Stomach (tissue), 9 donors: ENCODE data around the gene MAST4. TPM values are rescaled to one million over a fixed set of nuclear protein-coding genes. Genes with fewer than 3 reads are reported as not detected.

ENCODE experiments used
- DNase-seq, 2 donors: peaks; one replicate each; pipeline versions ENCODE4 v3.0.0 to v3.0.0-alpha.2; 2013 to 2019
- H3K27ac ChIP-seq, 5 donors: fragments of 200-600 bp in 4 of 5; sonication (generic) in 4 of 5; one replicate each; pipeline ENCODE4 v1.5.1; 2013 to 2019; ENCODE audit warnings: mild to moderate bottlenecking in 1 of 5, moderate library complexity in 1 of 5
- H3K27me3 ChIP-seq, 3 donors: fragments of 200-600 bp; sonication (generic); one replicate each; pipeline ENCODE4 v1.5.1; 2017 to 2019; ENCODE audit warnings: mixed run types in 1 of 3
- H3K36me3 ChIP-seq, 4 donors: fragments of 200-600 bp; sonication (generic); 1 replicate in 3 of 4; 2 replicates in 1 of 4; pipeline ENCODE4 v1.5.1; 2016 to 2019
- H3K4me1 ChIP-seq, 4 donors: fragments of 200-600 bp; sonication (generic); one replicate each; pipeline ENCODE4 v1.5.1; 2016 to 2019
- H3K4me3 ChIP-seq, 4 donors: fragments of 200-600 bp; sonication (generic) in 3 of 4; one replicate each; pipeline ENCODE4 v1.5.1; 2016 to 2019; ENCODE audit warnings: mild to moderate bottlenecking in 1 of 4
- H3K9me3 ChIP-seq, 4 donors: fragments of 200-600 bp; sonication (generic); one replicate each; pipeline ENCODE4 v1.5.1; 2016 to 2019
- CTCF ChIP-seq, 7 experiments: fragments of 450-650 bp in 4 of 7; fragments of 200-600 bp in 3 of 7; sonication (generic) in 3 of 7; IDR thresholded peaks; one replicate each; pipeline ENCODE4 v1.5.1; 2016 to 2019; ENCODE audit warnings: antibody characterized with exemption in 7 of 7, control low read depth in 2 of 7, mild to moderate bottlenecking in 1 of 7
- EP300 ChIP-seq: sonication (generic); formaldehyde crosslinking; IDR thresholded peaks from one replicate; pipeline ENCODE4 v1.6.1; 2017; ENCODE audit warnings: antibody characterized with exemption
- POLR2A ChIP-seq, 4 donors: fragments of 450-650 bp; IDR thresholded peaks; one replicate each; pipeline ENCODE4 v1.6.1; 2016; ENCODE audit warnings: antibody characterized with exemption in 4 of 4, control low read depth in 2 of 4, mild to moderate bottlenecking in 1 of 4, moderate library complexity in 1 of 4
- POLR2AphosphoS5 ChIP-seq, 3 donors: sonication (generic); formaldehyde crosslinking; IDR thresholded peaks; one replicate each; pipeline ENCODE4 v1.6.1; 2016; ENCODE audit warnings: antibody characterized with exemption in 3 of 3
- WGBS, 5 donors: extraction: QIAGEN DNeasy Blood & Tissue Kit in 3 of 5; methylation state at CpG; one replicate each; pipeline versions ENCODE4 v1.1.5 to v1.1.7; 2013 to 2018; 5-methylcytosine and 5-hydroxymethylcytosine counted together
- intact Hi-C: fragments of 100-400 bp; cut with DNase I; formaldehyde crosslinking; loops from one replicate; pipeline ENCODE4 v1.15.1; 2023; ENCODE audit warnings: low total_unique reads
- polyA plus RNA-seq, 3 donors: library from polyadenylated mRNA; stranded (reverse); fragments of 200-250 nt; gene quantifications; one replicate each; pipeline ENCODE4 v1.2.3, GENCODE V29; 2013
- total RNA-seq, 5 donors: library from RNA; depleted of rRNA; stranded (reverse); fragments of >200 nt; gene quantifications; one replicate each; pipeline versions ENCODE4 v1.1.0 to v1.2.3, GENCODE V29; 2014 to 2016
- donor health status: healthy with polysubstance abuse.
- donor health status: Bipolar disorder and iron deficiency.
- donor health status: healthy.

Gene MAST4
- total and polyA plus RNA-seq, 8 donors = 1.5 to 52.5 (median 32.1) TPM

- TF ChIP-seq POLR2A (IDR thresholded peaks at IDR 0.05) = no peak
- TF ChIP-seq CTCF (IDR thresholded peaks at IDR 0.05) = no peak
- TF ChIP-seq POLR2AphosphoS5 (IDR thresholded peaks at IDR 0.05) = no peak
- TF ChIP-seq EP300 = no peak
- peaks cover 0 to 22% (median 4%) of the 10 kb centered on the region in 4 donors for H3K4me1 ChIP-seq
- no peaks in the 10 kb centered on the region for H3K36me3 ChIP-seq
- H3K9me3 ChIP-seq = no peaks in the 10 kb centered on the region
- no peaks in the 10 kb centered on the region for H3K27me3 ChIP-seq
- H3K27ac ChIP-seq = no peak overlapping the region
- H3K4me3 ChIP-seq = no peak overlapping the region
- DNase-seq = no peak
- intact Hi-C loops = no loop called here
- WGBS, 5 donors = 0 to 2% (median 0%) methylated on average over 1 of the region's 1 CpG
These were observed 393.1 kb downstream of the MAST4 start for GRCh38 chr5:66989286-66989685.

- Histone ChIP-seq H3K27ac (no peak overlapping the region), H3K4me1 (peaks cover 0 to 22% (median 4%) of the 10 kb centered on the region in 4 donors), H3K36me3 (no peaks in the 10 kb centered on the region), H3K9me3 (no peaks in the 10 kb centered on the region), H3K4me3 (no peak overlapping the region), H3K27me3 (no peaks in the 10 kb centered on the region)
- intact Hi-C loops = no loop called here
- 94 to 98% (median 95%) methylated on average over 2 of the region's 2 CpGs for WGBS, 5 donors
- DNase-seq = no peak
- TF ChIP-seq POLR2AphosphoS5 (IDR thresholded peaks at IDR 0.05) (no peak), CTCF (IDR thresholded peaks at IDR 0.05) (no peak), EP300 (no peak), POLR2A (IDR thresholded peaks at IDR 0.05) (no peak)
These were observed 393.6 kb downstream of the MAST4 start for GRCh38 chr5:66989781-66990180.

GRCh38 chr5:66991746-66992145 is 395.6 kb downstream of the MAST4 start:
- Histone ChIP-seq H3K36me3 (no peaks in the 10 kb centered on the region), H3K4me1 (peaks cover 0 to 9% (median 2%) of the 10 kb centered on the region in 4 donors), H3K4me3 (no peak overlapping the region), H3K27ac (no peak overlapping the region), H3K9me3 (no peaks in the 10 kb centered on the region), H3K27me3 (no peaks in the 10 kb centered on the region)
- DNase-seq = no peak
- TF ChIP-seq EP300 (no peak), CTCF (IDR thresholded peaks at IDR 0.05) (no peak), POLR2A (IDR thresholded peaks at IDR 0.05) (no peak), POLR2AphosphoS5 (IDR thresholded peaks at IDR 0.05) (no peak)
- intact Hi-C loops = no loop called here
- WGBS, 5 donors = 4 to 17% (median 14%) methylated on average over 2 of the region's 2 CpGs

GRCh38 chr5:66992547-66992946 is 396.4 kb downstream of the MAST4 start:
- 69 to 71% (median 70%) methylated on average over 4 of the region's 4 CpGs for WGBS, 5 donors
- DNase-seq = no peak
- H3K27ac ChIP-seq = no peak overlapping the region
- H3K36me3 ChIP-seq = no peaks in the 10 kb centered on the region
- intact Hi-C loops = no loop called here
- TF ChIP-seq EP300 (no peak), CTCF (IDR thresholded peaks at IDR 0.05) (no peak), POLR2AphosphoS5 (IDR thresholded peaks at IDR 0.05) (no peak), POLR2A (IDR thresholded peaks at IDR 0.05) (no peak)
- H3K4me1 ChIP-seq = peaks cover 0 to 7% (median 2%) of the 10 kb centered on the region in 4 donors
- H3K27me3 ChIP-seq = no peaks in the 10 kb centered on the region
- H3K9me3 ChIP-seq = no peaks in the 10 kb centered on the region
- no peak overlapping the region for H3K4me3 ChIP-seq
